Measurements from ENCODE around the gene CNTRL. TPM values are rescaled to one million over a fixed set of nuclear protein-coding genes. Genes with fewer than 3 reads are reported as not detected.

Gene CNTRL
- total and polyA plus RNA-seq, 2 donors (not counting 1 experiment from before 2014, with no cell fraction given), result 40.0 to 146 TPM

- Histone ChIP-seq H3K27ac (ENCODE audit: low read length in 2 of 2) (no peak overlapping the region), H2AFZ (ENCODE audit: insufficient read depth, low read depth, low read length, poor library complexity, severe bottlenecking) (no peak overlapping the region), H3K9ac (ENCODE audit: low read length) (no peak overlapping the region), H3K4me2 (replicated peaks; ENCODE audit: low read depth, low read length, poor library complexity, severe bottlenecking) (no peak overlapping the region), H3K4me1 (ENCODE audit: control insufficient read depth in 2 of 2, insufficient read depth in 2 of 2, low read length in 2 of 2) (no peaks in the 10 kb centered on the region), H3K79me2 (ENCODE audit: control insufficient read depth, insufficient read depth, low read length) (no peaks in the 10 kb centered on the region), H3K36me3 (replicated peaks in 1 of 2; ENCODE audit: control extremely low read depth in 1 of 2, control insufficient read depth in 1 of 2, extremely low read depth in 1 of 2, insufficient read depth in 2 of 2, low read length in 1 of 2) (no peaks in the 10 kb centered on the region), H3K4me3 (ENCODE audit: control extremely low read depth in 1 of 5, extremely low read depth in 1 of 5, insufficient read depth in 1 of 5, low read depth in 2 of 5, low read length in 4 of 5) (no peak overlapping the region), H3K27me3 (replicated peaks in 1 of 4; ENCODE audit: control extremely low read depth in 1 of 4, control insufficient read depth in 3 of 4, insufficient read depth in 4 of 4, low read length in 3 of 4) (no peaks in the 10 kb centered on the region), H4K20me1 (ENCODE audit: control insufficient read depth, insufficient read depth, low read length, poor library complexity, severe bottlenecking) (no peaks in the 10 kb centered on the region), H3K9me3 (ENCODE audit: control extremely low read depth in 1 of 3, control insufficient read depth in 2 of 3, insufficient read depth in 1 of 3, low read length in 2 of 3) (no peaks in the 10 kb centered on the region)
- intact Hi-C loops (cut with micrococcal nuclease), result no loop called here
- no peak overlapping the region for H3K27ac Mint-ChIP-seq
- no peaks in the 10 kb centered on the region for H3K27me3 Mint-ChIP-seq
- no peaks in the 10 kb centered on the region for H3K4me1 Mint-ChIP-seq
- H3K4me3 Mint-ChIP-seq, result no peak overlapping the region
- POLR2A ChIA-PET, result no interaction called here
- TF ChIP-seq EZH2 (IDR thresholded peaks at IDR 0.05; ENCODE audit: borderline replicate concordance, insufficient read depth, low read depth, low read length, poor library complexity, severe bottlenecking), result no peak
- TF ChIP-seq CTCF (IDR thresholded peaks at IDR 0.05), result no peak
- DNase-seq, result no peak
- no peak for ATAC-seq (ENCODE audit: low read depth)
- CTCF ChIA-PET, result interaction anchor here (1.0 kb wide), 1 partner anchor 21 kb away, joined by 3 read pairs; no protein-coding TSS in a partner anchor
- H3K9me3 Mint-ChIP-seq (ENCODE audit: insufficient read depth), result no peaks in the 10 kb centered on the region
These were observed 36.0 kb upstream of the CNTRL start for GRCh38 chr9:121038804-121039203.

DNA sequence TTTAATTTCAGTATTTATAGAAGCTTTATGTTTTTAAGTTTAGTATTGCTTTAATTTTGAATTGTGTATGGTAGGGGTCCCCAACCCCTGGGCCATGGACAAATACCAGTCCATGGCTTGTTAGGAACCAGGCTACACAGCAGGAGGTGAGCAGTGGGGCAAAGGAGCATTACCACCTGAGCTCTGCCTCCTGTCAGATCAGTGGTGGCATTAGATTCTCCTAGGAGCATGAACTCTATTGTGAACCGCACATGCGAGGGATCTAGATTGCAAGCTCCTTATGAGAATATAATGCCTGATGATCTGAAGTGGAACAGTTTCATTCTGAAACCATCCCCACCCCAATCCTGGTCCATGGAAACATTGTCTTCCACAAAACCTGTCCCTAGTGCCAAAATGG lies 26.6 kb upstream of the CNTRL start:
- DNase-seq (no peak), ATAC-seq (ENCODE audit: low read depth) (no peak)
- Histone ChIP-seq H3K9ac (ENCODE audit: low read length) (no peak overlapping the region), H3K4me2 (replicated peaks; ENCODE audit: low read depth, low read length, poor library complexity, severe bottlenecking) (no peak overlapping the region), H3K27me3 (replicated peaks in 1 of 4; ENCODE audit: control extremely low read depth in 1 of 4, control insufficient read depth in 3 of 4, insufficient read depth in 4 of 4, low read length in 3 of 4) (no peaks in the 10 kb centered on the region), H4K20me1 (ENCODE audit: control insufficient read depth, insufficient read depth, low read length, poor library complexity, severe bottlenecking) (no peaks in the 10 kb centered on the region), H3K79me2 (ENCODE audit: control insufficient read depth, insufficient read depth, low read length) (no peaks in the 10 kb centered on the region), H3K9me3 (ENCODE audit: control extremely low read depth in 1 of 3, control insufficient read depth in 2 of 3, insufficient read depth in 1 of 3, low read length in 2 of 3) (no peaks in the 10 kb centered on the region), H3K4me1 (ENCODE audit: control insufficient read depth in 2 of 2, insufficient read depth in 2 of 2, low read length in 2 of 2) (no peaks in the 10 kb centered on the region), H3K27ac (ENCODE audit: low read length in 2 of 2) (no peak overlapping the region), H3K36me3 (replicated peaks in 1 of 2; ENCODE audit: control extremely low read depth in 1 of 2, control insufficient read depth in 1 of 2, extremely low read depth in 1 of 2, insufficient read depth in 2 of 2, low read length in 1 of 2) (no peaks in the 10 kb centered on the region), H2AFZ (ENCODE audit: insufficient read depth, low read depth, low read length, poor library complexity, severe bottlenecking) (no peak overlapping the region), H3K4me3 (ENCODE audit: control extremely low read depth in 1 of 5, extremely low read depth in 1 of 5, insufficient read depth in 1 of 5, low read depth in 2 of 5, low read length in 4 of 5) (no peak overlapping the region)
- CTCF ChIA-PET, result interaction anchor here (0.6 to 4.6 kb wide), 3 partner anchors 12 to 292 kb away, joined by 3 to 29 read pairs (median 5); no protein-coding TSS in a partner anchor
- Mint-ChIP-seq H3K27me3 (no peaks in the 10 kb centered on the region), H3K27ac (no peak overlapping the region), H3K4me3 (no peak overlapping the region), H3K9me3 (ENCODE audit: insufficient read depth) (no peaks in the 10 kb centered on the region), H3K4me1 (no peaks in the 10 kb centered on the region)
- POLR2A ChIA-PET, result interaction anchor here (0.6 kb wide), 1 partner anchor 95 kb away, joined by 3 read pairs; no protein-coding TSS in a partner anchor
- intact Hi-C loops (cut with micrococcal nuclease), result no loop called here
- TF ChIP-seq EZH2 (IDR thresholded peaks at IDR 0.05; ENCODE audit: borderline replicate concordance, insufficient read depth, low read depth, low read length, poor library complexity, severe bottlenecking), result no peak
- no peak for TF ChIP-seq CTCF (IDR thresholded peaks at IDR 0.05)
- WGBS (ENCODE audit: insufficient coverage), result no CpG with 5 or more reads among the region's 2 CpGs
